HEK293T (cell line): ENCODE measurements around the gene PRAC2.

Experiments
- BHLHE40 ChIP-seq: fragments of 450-650 bp; IDR thresholded peaks from 2 replicates; pipeline ENCODE4 v1.6.1; 2016; ENCODE audit warnings: mild to moderate bottlenecking, moderate library complexity, borderline replicate concordance
- HDGF ChIP-seq: fragments of 450-650 bp; IDR thresholded peaks from 2 replicates; pipeline ENCODE4 v1.6.1; 2017; ENCODE audit warnings: antibody characterized with exemption, borderline replicate concordance
- LEF1 ChIP-seq: fragments of 450-650 bp; IDR thresholded peaks from 2 replicates; pipeline ENCODE4 v1.6.1; 2017; ENCODE audit warnings: mild to moderate bottlenecking, borderline replicate concordance
- SP1 ChIP-seq: fragments of 450-650 bp; IDR thresholded peaks from 2 replicates; pipeline ENCODE4 v1.6.1; 2017
- TARDBP ChIP-seq: fragments of 450-650 bp; IDR thresholded peaks from 2 replicates; pipeline ENCODE4 v1.6.1; 2016
- ZNF384 ChIP-seq: fragments of 450-650 bp; IDR thresholded peaks from 2 replicates; pipeline ENCODE4 v1.6.1; 2016

- no peak for TF ChIP-seq SP1
- no peak for TF ChIP-seq ZNF384
- no peak for TF ChIP-seq LEF1
- no peak for TF ChIP-seq TARDBP
- no peak for TF ChIP-seq HDGF
- no peak for TF ChIP-seq BHLHE40
Observed at GRCh38 chr17:48769009-48769675, 46.2 kb downstream of the PRAC2 start.
